Measurements from ENCODE around the gene ABCC12. TPM values are rescaled to one million over a fixed set of nuclear protein-coding genes. Genes with fewer than 3 reads are reported as not detected.

The ABCC12 gene
- total and polyA plus RNA-seq, 2 of the 8 experiments (the other 6 are each of a cell fraction or from before 2014, with no cell fraction given): 0.05 TPM; not detected in 1

GRCh38 chr16:48143812-48144368 lies 11.9 kb downstream of the ABCC12 start (continued):
- no peak for TF ChIP-seq CHD7 (IDR thresholded peaks at IDR 0.05; ENCODE audit: insufficient replicate concordance, low read length)
- no peak for TF ChIP-seq BACH1 (IDR thresholded peaks at IDR 0.05; ENCODE audit: low read length)
- no peak for TF ChIP-seq CREB1 (IDR thresholded peaks at IDR 0.05)
- TF ChIP-seq POLR2A (IDR thresholded peaks at IDR 0.05; ENCODE audit: control extremely low read depth in 1 of 2, low read depth in 2 of 2, low read length in 2 of 2): no peak
- TF ChIP-seq MAX (IDR thresholded peaks at IDR 0.05): no peak
- no peak for TF ChIP-seq CEBPB (IDR thresholded peaks at IDR 0.05; ENCODE audit: low read depth, low read length)

Data from H1 (cell line).